ES-I3 (cell line): ENCODE measurements around the gene TLN1.

Experiments used
- H3K36me3 ChIP-seq: 2 replicates; pipeline ENCODE4 v1.6.1; 2013; ENCODE audit warnings: mild to moderate bottlenecking, low read length, control low read depth, moderate library complexity; ENCODE audit not compliant: insufficient read depth
- H3K4me1 ChIP-seq: 2 replicates; pipeline ENCODE4 v1.6.1; 2013; ENCODE audit warnings: mild to moderate bottlenecking, control low read depth, low read length; ENCODE audit not compliant: insufficient read depth
- H3K9ac ChIP-seq: 2 replicates; pipeline ENCODE4 v1.6.1; 2013; ENCODE audit warnings: low read depth, mild to moderate bottlenecking, low read length, moderate library complexity
- H3K9me3 ChIP-seq: 2 replicates; pipeline ENCODE4 v1.6.1; 2013; ENCODE audit warnings: mild to moderate bottlenecking, low read length, moderate library complexity; ENCODE audit not compliant: control insufficient read depth, insufficient read depth

TLN1 gene

GRCh38 chr9:35698231-35698630 is 33.8 kb downstream of the TLN1 start:
- peaks cover 26% of the 10 kb centered on the region for H3K36me3 ChIP-seq
- H3K9me3 ChIP-seq: no peaks in the 10 kb centered on the region
- no peaks in the 10 kb centered on the region for H3K4me1 ChIP-seq
- no peak overlapping the region for H3K9ac ChIP-seq

- H3K4me1 ChIP-seq: no peaks in the 10 kb centered on the region
- H3K9ac ChIP-seq: no peak overlapping the region
- H3K9me3 ChIP-seq: no peaks in the 10 kb centered on the region
- H3K36me3 ChIP-seq: peaks cover 26% of the 10 kb centered on the region
Observed at GRCh38 chr9:35697486-35697885, 34.5 kb downstream of the TLN1 start.

GRCh38 chr9:35696520-35697215 is 35.3 kb downstream of the TLN1 start:
- Histone ChIP-seq H3K9ac (no peak overlapping the region), H3K9me3 (no peaks in the 10 kb centered on the region), H3K36me3 (peaks cover 20% of the 10 kb centered on the region), H3K4me1 (no peaks in the 10 kb centered on the region)

- H3K9me3 ChIP-seq: no peaks in the 10 kb centered on the region
- no peaks in the 10 kb centered on the region for H3K4me1 ChIP-seq
- H3K9ac ChIP-seq: no peak overlapping the region
- peaks cover 15% of the 10 kb centered on the region for H3K36me3 ChIP-seq
Observed at GRCh38 chr9:35695943-35696401, 36.0 kb downstream of the TLN1 start.

- no peaks in the 10 kb centered on the region for H3K9me3 ChIP-seq
- H3K4me1 ChIP-seq: peaks cover 6% of the 10 kb centered on the region; the same call in 1 of the 2 replicates
- peak overlapping the region; percentile 60; the same call in 1 of the 2 replicates for H3K9ac ChIP-seq
- H3K36me3 ChIP-seq: 0 out of 2 replicates have a peak, but pooled peaks cover 3% of the 10 kb centered on the region
Observed at GRCh38 chr9:35691757-35692301, 40.2 kb downstream of the TLN1 start.

GRCh38 chr9:35691334-35691650 is 40.7 kb downstream of the TLN1 start:
- Histone ChIP-seq H3K4me1 (peaks cover 6% of the 10 kb centered on the region; the same call in 1 of the 2 replicates), H3K36me3 (0 out of 2 replicates have a peak, but pooled peaks cover 6% of the 10 kb centered on the region), H3K9ac (peak overlapping the region; percentile 60; the same call in 1 of the 2 replicates), H3K9me3 (no peaks in the 10 kb centered on the region)

GRCh38 chr9:35690614-35691333 is 41.2 kb downstream of the TLN1 start:
- Histone ChIP-seq H3K9me3 (no peaks in the 10 kb centered on the region), H3K4me1 (peaks cover 6% of the 10 kb centered on the region; the same call in 1 of the 2 replicates), H3K36me3 (0 out of 2 replicates have a peak, but pooled peaks cover 6% of the 10 kb centered on the region), H3K9ac (peak overlapping the region; percentile 60; the same call in 1 of the 2 replicates)

- Histone ChIP-seq H3K36me3 (0 out of 2 replicates have a peak, but pooled peaks cover 10% of the 10 kb centered on the region), H3K9me3 (no peaks in the 10 kb centered on the region), H3K4me1 (peaks cover 6% of the 10 kb centered on the region; the same call in 1 of the 2 replicates), H3K9ac (peak overlapping the region; percentile 60)
Observed at GRCh38 chr9:35690294-35690613, 41.7 kb downstream of the TLN1 start.

- Histone ChIP-seq H3K9me3 (no peaks in the 10 kb centered on the region), H3K9ac (peak within 1 kb of the TSS; percentile 60), H3K4me1 (peaks cover 6% of the 10 kb centered on the region; the same call in 1 of the 2 replicates), H3K36me3 (0 out of 2 replicates have a peak, but pooled peaks cover 10% of the 10 kb centered on the region)
Observed at GRCh38 chr9:35689542-35690293, 42.3 kb downstream of the TLN1 start, which contains the start of gene TPM2. TPM2 (minus strand) TSS chr9:35689925; CDS start chr9:35689817, 108 bp downstream.

- H3K36me3 ChIP-seq: peaks cover 13% of the 10 kb centered on the region
- no peaks in the 10 kb centered on the region for H3K9me3 ChIP-seq
- peaks cover 6% of the 10 kb centered on the region; the same call in 1 of the 2 replicates for H3K4me1 ChIP-seq
- peak overlapping the region; percentile 60 for H3K9ac ChIP-seq
Observed at GRCh38 chr9:35688558-35689541, 43.1 kb downstream of the TLN1 start.

GRCh38 chr9:35687972-35688557 is 43.9 kb downstream of the TLN1 start:
- H3K36me3 ChIP-seq: peaks cover 13% of the 10 kb centered on the region
- no peak overlapping the region for H3K9ac ChIP-seq
- peaks cover 6% of the 10 kb centered on the region; the same call in 1 of the 2 replicates for H3K4me1 ChIP-seq

GRCh38 chr9:35687306-35687705 is 44.7 kb downstream of the TLN1 start:
- no peaks in the 10 kb centered on the region for H3K9me3 ChIP-seq
- no peak overlapping the region for H3K9ac ChIP-seq
- peaks cover 13% of the 10 kb centered on the region for H3K36me3 ChIP-seq
- peaks cover 6% of the 10 kb centered on the region; the same call in 1 of the 2 replicates for H3K4me1 ChIP-seq

More at GRCh38 chr9:35687972-35688557, 43.9 kb downstream of the TLN1 start:
- no peaks in the 10 kb centered on the region for H3K9me3 ChIP-seq
